HepG2 (cell line): ENCODE measurements around the gene SIKE1. TPM values are rescaled to one million over a fixed set of nuclear protein-coding genes. Genes with fewer than 3 reads are reported as not detected.
A peak's percentile ranks its signal among the peaks of the same experiment; 100 is the strongest.

Experiments used
- CCDC6 ChIP-seq: sonication (generic); formaldehyde crosslinking; IDR thresholded peaks from 2 replicates; pipeline ENCODE4 v1.8.1; 2022; ENCODE audit warnings: mild to moderate bottlenecking, missing genetic modification reagents, moderate library complexity
- PITX1 ChIP-seq: sonication (generic); formaldehyde crosslinking; IDR thresholded peaks from 2 replicates; pipeline ENCODE4 v1.5.1; 2020; ENCODE audit warnings: mild to moderate bottlenecking, missing genetic modification reagents
- RFX3 ChIP-seq: IDR thresholded peaks from 2 replicates; pipeline ENCODE4 v1.6.1; 2016; ENCODE audit warnings: missing biosample characterization, missing genetic modification reagents
- SNRNP70 ChIP-seq: fragments of 200-400 bp; formaldehyde crosslinking; IDR thresholded peaks from 2 replicates; pipeline ENCODE4 v1.6.1; 2017; ENCODE audit warnings: mild to moderate bottlenecking, low read depth, low read length, moderate library complexity
- TAF15 ChIP-seq: fragments of 200-400 bp; formaldehyde crosslinking; IDR thresholded peaks from one replicate; pipeline ENCODE4 v1.6.1; 2018; ENCODE audit warnings: mild to moderate bottlenecking, low read depth, low read length; ENCODE audit not compliant: poor library complexity, severe bottlenecking
- ZNF264 ChIP-seq: sonication (generic); formaldehyde crosslinking; IDR thresholded peaks from 2 replicates; pipeline ENCODE4 v1.4.0; 2020; ENCODE audit warnings: missing genetic modification reagents
- ZNF292 ChIP-seq: sonication (generic); formaldehyde crosslinking; IDR thresholded peaks from 2 replicates; pipeline ENCODE4 v1.8.1; 2022; ENCODE audit warnings: mild to moderate bottlenecking, low read depth, missing genetic modification reagents, borderline replicate concordance
- ZNF709 ChIP-seq: sonication (generic); formaldehyde crosslinking; IDR thresholded peaks from 2 replicates; pipeline ENCODE4 v1.5.0; 2020; ENCODE audit warnings: mild to moderate bottlenecking, missing genetic modification reagents
- ZNF781 ChIP-seq: sonication (generic); formaldehyde crosslinking; IDR thresholded peaks from 2 replicates; pipeline ENCODE4 v1.5.1; 2020; ENCODE audit warnings: borderline replicate concordance, mild to moderate bottlenecking, missing genetic modification reagents; ENCODE audit errors: not compliant biosample characterization
- ZNF792 ChIP-seq: IDR thresholded peaks from 2 replicates; pipeline ENCODE4 v1.6.1; 2016
- ZNF878 ChIP-seq: sonication (generic); formaldehyde crosslinking; IDR thresholded peaks from 2 replicates; pipeline ENCODE4 v1.8.1; 2023; ENCODE audit warnings: mild to moderate bottlenecking, missing genetic modification reagents, moderate library complexity
- polyA plus RNA-seq, 8 experiments: library from polyadenylated mRNA; depleted of rRNA in 3 of 8; stranded (reverse) in 7 of 8; unstranded in 1 of 8; fragments of >200 nt; fragmentation: Illumina TruSeq in 4 of 8; extraction: Trizol in 4 of 8; gene quantifications; 2 replicates each; pipeline versions ENCODE4 v1.2.1 to v1.2.3, GENCODE V29; 2011 to 2016; ENCODE audit warnings: low read depth in 4 of 8, missing spikeins in 1 of 8, mixed read lengths in 1 of 8; ENCODE audit not compliant: insufficient read depth in 1 of 8
- total RNA-seq, 5 experiments: library from RNA; depleted of rRNA; stranded (reverse); fragments of >200 nt; fragmentation: Illumina TruSeq; extraction: Trizol; gene quantifications; 2 replicates each; pipeline ENCODE4 v1.2.3, GENCODE V29; 2016; ENCODE audit warnings: low read depth in 1 of 5
- TF ChIP-seq, protein P1 (sequence below): sonication (generic); formaldehyde crosslinking; conservative IDR thresholded peaks from 2 replicates; pipeline ENCODE4 v1.4.0; 2020; ENCODE audit warnings: missing genetic modification reagents
- TF ChIP-seq, protein P2 (sequence below): IDR thresholded peaks from 2 replicates; pipeline ENCODE4 v1.6.1; 2016; ENCODE audit warnings: missing genetic modification reagents, missing compliant biosample characterization
- TF ChIP-seq, protein P3 (sequence below): sonication (generic); formaldehyde crosslinking; IDR thresholded peaks from 2 replicates; pipeline ENCODE4 v1.4.0; 2020; ENCODE audit warnings: mild to moderate bottlenecking, missing genetic modification reagents

The SIKE1 gene
- total and polyA plus RNA-seq, 2 of the 13 experiments (the other 11 are each of a cell fraction or from before 2014, with no cell fraction given), result 36.5 to 58.4 TPM

DNA sequence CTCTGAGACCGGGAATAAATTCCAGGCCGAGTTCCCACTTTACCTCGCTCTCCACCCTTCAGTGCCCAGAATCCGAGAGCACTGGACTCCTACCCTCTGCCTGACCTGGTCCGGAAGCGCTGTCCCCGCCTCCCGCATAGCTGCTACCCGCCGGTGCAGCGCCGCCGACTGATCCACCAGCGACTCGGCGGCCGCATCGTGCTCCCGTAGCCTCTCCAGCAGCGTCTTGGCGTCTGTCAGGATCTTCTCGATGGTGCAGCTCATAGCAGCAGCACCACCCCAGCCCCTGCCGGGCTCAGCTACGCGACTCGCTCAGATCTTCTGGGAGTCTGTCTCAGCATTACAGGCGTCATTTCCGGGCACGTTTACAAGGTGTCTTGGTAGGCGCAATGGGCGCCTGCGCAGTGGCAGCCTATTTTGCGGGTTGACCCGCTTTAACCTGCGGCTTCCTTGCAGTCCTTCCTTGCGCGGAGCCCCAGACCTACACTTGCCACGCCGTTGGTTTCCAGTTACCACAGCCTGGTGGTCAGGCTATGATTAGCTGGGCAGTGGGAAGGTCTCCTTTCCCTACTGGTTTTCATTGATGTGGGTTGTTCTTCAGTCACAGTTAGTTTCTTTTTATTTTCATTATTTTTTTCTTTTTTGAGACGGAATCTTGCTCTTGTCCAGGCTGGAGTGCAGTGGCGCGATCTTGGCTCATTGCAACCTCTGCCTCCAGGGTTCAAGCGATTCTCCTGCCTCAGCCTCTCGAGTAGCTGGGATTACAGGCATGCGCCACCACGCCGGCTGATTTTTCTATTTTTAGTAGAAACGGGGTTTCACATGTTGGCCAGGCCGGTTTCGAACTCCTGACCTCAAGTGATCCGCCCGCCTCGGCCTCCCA lies at the start of gene SIKE1 (continued):
- TF ChIP-seq, protein P1, sequence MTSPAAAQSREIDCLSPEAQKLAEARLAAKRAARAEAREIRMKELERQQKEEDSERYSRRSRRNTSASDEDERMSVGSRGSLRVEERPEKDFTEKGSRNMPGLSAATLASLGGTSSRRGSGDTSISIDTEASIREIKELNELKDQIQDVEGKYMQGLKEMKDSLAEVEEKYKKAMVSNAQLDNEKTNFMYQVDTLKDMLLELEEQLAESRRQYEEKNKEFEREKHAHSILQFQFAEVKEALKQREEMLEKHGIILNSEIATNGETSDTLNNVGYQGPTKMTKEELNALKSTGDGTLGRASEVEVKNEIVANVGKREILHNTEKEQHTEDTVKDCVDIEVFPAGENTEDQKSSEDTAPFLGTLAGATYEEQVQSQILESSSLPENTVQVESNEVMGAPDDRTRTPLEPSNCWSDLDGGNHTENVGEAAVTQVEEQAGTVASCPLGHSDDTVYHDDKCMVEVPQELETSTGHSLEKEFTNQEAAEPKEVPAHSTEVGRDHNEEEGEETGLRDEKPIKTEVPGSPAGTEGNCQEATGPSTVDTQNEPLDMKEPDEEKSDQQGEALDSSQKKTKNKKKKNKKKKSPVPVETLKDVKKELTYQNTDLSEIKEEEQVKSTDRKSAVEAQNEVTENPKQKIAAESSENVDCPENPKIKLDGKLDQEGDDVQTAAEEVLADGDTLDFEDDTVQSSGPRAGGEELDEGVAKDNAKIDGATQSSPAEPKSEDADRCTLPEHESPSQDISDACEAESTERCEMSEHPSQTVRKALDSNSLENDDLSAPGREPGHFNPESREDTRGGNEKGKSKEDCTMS, result no peak
- TF ChIP-seq PITX1 (peak; percentile 42; the same call in 1 of the 2 replicates), TAF15 (no peak), RFX3 (CRISPR knock-in tag) (no peak; the same call in 1 of the 2 replicates), ZNF792 (CRISPR knock-in tag) (peak; percentile 81), ZNF292 (CRISPR knock-in tag) (peak; percentile 93), ZNF781 (peak; percentile 38), ZNF264 (CRISPR knock-in tag) (no peak), SNRNP70 (no peak), CCDC6 (CRISPR knock-in tag) (peak; percentile 58; the same call in 1 of the 2 replicates), ZNF709 (CRISPR knock-in tag) (peak; percentile 63; the same call in 1 of the 2 replicates), ZNF878 (no peak)
- TF ChIP-seq, protein P2, sequence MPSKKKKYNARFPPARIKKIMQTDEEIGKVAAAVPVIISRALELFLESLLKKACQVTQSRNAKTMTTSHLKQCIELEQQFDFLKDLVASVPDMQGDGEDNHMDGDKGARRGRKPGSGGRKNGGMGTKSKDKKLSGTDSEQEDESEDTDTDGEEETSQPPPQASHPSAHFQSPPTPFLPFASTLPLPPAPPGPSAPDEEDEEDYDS (CRISPR knock-in tag), result peak; percentile 90
- TF ChIP-seq, protein P3, sequence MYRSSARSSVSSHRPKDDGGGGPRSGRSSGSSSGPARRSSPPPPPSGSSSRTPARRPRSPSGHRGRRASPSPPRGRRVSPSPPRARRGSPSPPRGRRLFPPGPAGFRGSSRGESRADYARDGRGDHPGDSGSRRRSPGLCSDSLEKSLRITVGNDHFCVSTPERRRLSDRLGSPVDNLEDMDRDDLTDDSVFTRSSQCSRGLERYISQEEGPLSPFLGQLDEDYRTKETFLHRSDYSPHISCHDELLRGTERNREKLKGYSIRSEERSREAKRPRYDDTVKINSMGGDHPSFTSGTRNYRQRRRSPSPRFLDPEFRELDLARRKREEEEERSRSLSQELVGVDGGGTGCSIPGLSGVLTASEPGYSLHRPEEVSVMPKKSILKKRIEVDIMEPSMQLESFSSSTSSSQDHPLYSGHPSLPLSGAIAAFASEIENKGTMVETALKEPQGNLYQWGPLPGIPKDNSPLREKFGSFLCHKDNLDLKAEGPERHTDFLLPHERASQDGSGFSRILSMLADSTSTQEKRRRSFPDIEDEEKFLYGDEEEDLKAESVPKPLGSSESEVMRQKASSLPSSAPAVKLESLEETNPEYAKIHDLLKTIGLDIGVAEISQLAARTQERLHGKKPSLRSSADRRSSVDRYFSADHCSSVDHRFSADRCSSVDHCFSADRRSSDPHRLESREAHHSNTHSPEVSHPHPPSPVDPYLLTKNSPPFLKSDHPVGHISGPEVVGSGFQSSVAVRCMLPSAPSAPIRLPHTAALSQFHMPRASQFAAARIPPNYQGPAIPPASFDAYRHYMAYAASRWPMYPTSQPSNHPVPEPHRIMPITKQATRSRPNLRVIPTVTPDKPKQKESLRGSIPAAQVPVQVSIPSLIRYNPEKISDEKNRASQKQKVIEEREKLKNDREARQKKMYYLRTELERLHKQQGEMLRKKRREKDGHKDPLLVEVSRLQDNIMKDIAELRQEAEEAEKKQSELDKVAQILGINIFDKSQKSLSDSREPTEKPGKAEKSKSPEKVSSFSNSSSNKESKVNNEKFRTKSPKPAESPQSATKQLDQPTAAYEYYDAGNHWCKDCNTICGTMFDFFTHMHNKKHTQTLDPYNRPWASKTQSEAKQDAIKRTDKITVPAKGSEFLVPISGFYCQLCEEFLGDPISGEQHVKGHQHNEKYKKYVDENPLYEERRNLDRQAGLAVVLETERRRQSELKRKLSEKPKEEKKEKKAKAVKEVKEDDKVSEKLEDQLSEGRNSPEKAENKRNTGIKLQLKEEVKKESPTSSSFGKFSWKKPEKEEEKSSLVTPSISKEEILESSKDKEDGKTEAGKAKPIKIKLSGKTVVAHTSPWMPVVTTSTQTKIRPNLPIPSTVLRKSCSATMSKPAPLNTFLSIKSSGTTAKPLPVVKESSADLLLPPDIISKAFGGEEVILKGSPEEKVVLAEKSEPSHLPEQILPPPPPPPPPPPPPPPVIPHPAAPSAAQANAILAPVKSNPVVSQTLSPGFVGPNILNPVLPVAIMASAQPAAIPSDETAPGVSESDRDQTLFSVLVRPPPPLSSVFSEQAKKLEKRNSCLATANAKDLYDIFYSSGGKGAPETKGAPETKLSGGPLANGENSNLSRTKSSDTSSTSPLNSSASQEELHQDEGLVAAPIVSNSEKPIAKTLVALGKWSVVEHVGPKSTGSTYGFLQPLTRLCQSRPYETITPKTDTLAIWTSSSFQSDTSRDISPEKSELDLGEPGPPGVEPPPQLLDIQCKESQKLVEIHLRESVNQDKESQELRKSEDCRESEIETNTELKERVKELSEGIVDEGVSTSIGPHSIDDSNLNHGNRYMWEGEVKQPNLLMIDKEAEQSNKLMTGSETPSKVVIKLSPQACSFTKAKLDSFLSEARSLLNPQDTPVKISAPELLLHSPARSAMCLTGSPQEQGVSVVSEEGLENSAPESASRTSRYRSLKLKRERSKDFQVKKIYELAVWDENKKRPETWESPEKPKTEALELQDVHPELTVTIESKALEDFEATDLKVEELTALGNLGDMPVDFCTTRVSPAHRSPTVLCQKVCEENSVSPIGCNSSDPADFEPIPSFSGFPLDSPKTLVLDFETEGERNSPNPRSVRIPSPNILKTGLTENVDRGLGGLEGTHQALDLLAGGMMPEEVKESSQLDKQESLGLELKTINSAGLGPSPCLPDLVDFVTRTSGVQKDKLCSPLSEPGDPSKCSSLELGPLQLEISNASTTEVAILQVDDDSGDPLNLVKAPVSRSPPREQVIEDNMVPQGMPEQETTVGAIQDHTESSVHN, result 0 out of 2 replicates have a peak, but pooled peaks have one; percentile 70
